ENCODE results near the gene FAAP20.

DNA sequence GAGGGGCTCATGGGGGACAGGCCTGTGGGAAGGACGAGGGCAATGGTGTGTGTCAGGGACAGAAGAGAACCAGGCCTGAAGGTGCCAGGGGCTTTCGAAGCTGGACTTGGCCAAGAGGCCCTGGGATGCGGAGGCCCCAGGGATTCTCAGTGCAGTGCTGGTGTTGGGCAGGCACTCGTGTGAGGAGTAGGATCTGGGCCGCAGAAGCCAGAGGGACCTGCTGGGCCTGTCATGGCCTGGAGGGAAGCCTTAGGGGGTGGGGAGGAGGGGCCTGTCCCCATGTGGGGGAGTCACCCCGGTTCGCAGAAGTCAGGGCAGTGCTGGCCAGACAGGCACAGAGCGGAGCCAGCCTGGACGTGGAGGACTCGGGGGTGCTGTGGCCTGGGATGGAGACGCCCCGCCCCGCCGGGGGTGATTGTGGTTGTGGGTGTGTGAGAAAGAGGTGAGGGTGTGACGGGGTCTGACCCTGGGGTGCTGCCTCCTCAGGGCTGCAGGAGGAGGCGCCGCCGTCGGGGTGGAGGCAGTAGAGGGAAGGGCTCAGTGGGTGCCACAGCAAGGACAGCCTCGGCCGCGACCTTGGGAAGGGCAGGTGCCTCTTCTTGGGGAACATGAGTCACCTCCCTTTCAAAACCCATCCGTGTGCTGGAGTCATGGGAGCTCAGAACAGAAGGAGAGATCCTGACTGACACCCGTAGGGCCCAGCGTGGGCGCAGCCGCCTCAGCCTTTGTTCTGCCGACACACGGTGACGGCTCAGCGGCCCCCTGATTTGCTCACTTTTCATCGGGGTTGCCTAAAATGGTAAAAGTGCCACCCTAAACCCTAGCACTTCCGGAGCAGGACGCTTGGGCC is 33.9 kb downstream of the FAAP20 start:
- TF ChIP-seq, protein P1, sequence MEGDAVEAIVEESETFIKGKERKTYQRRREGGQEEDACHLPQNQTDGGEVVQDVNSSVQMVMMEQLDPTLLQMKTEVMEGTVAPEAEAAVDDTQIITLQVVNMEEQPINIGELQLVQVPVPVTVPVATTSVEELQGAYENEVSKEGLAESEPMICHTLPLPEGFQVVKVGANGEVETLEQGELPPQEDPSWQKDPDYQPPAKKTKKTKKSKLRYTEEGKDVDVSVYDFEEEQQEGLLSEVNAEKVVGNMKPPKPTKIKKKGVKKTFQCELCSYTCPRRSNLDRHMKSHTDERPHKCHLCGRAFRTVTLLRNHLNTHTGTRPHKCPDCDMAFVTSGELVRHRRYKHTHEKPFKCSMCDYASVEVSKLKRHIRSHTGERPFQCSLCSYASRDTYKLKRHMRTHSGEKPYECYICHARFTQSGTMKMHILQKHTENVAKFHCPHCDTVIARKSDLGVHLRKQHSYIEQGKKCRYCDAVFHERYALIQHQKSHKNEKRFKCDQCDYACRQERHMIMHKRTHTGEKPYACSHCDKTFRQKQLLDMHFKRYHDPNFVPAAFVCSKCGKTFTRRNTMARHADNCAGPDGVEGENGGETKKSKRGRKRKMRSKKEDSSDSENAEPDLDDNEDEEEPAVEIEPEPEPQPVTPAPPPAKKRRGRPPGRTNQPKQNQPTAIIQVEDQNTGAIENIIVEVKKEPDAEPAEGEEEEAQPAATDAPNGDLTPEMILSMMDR (IDR thresholded peaks at IDR 0.05): no peak
- TF ChIP-seq POLR2A (IDR thresholded peaks at IDR 0.05): no peak
